Measurements from ENCODE around the gene RBMS3.

RBMS3 gene

DNA sequence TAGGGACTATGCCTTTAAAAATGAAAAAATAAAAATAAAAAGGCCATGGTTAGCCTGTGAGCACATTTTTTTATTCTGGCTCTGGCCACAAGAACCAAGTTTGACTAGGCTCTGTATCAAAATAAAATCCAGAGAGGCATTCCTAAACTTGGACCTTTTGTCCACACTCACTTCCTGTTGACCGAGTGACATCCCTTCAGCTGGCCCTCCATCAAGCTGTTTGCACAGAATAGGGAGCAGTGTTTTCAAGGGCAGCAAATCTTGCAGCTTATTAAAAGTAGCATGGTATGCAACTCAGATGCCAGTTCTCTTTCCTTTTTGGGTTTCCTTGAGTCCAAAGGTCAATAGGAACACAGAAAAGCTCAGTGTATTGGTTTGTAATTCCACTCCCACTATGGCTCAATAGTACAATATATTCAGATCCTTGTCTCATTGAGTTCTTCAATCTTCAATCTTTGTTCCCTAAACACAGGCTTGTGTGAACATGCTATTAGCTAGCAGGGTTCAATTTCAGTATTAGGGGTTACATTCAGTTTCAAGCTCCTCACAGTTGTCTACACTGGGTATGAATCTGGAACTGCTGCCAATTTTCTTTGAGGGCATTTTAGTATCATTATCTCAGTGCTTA is 244.5 kb downstream of the RBMS3 start:
- no peak for DNase-seq (ENCODE audit: low read depth in 3 of 3)

DNA sequence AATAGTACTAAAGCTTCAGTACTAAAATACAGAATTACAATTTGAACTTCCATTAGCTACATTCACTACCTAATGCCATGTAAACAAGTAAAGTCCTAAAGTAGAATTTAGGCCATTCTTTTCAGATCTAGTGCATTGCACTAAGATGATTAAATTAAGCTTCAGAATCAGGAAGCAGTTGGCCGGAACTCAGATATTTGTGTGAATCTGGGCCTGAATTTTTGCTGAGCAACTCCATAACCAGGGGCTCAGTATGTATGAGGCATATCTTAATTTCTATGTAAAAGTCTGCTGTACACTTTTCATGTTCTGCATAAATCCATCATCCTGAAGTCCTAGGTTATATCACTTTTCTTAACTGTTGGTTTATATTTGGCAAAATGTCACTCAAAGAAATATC is 246.4 kb downstream of the RBMS3 start:
- DNase-seq (ENCODE audit: low read depth in 3 of 3), result no peak

DNA sequence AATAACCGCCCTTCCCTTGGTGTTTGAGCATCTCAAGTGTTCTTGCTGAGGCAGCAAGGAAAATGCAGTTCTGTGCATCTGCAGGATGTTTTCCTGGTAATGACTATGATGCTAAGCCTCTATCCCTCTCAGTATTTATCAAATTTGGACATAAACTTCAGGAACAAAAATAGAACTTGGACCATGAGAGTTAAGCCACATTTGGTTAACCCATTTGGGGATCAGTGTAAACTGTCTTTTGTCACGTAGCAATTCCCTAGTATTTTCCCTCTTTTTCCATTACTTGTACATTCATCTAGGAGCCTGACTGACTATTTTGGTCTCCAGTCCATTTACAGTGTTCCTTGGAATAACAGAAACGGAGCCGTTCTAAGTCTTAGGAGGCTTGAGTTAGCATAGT is 250.8 kb downstream of the RBMS3 start:
- DNase-seq (ENCODE audit: low read depth in 3 of 3), result no peak

DNA sequence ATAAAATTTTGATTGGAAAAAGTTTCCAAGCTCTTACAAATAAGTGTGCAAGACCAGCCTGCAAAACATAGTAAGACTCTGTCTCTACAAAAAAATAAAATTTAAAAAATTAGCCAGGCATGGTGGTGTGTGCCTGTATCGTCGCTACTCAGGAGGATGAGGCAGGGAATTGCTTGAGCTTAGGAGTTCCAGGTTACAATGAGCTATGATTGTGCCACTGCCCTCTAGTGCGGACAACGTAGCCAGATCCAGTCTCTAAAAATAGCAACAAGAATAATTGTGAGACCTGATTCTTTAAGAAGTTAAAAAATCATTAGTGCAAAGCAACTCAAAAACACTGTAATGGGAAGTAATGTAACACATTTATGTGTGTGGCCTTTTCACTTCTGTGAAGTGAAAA is 251.6 kb downstream of the RBMS3 start:
- DNase-seq (ENCODE audit: low read depth in 3 of 3), result no peak

DNA sequence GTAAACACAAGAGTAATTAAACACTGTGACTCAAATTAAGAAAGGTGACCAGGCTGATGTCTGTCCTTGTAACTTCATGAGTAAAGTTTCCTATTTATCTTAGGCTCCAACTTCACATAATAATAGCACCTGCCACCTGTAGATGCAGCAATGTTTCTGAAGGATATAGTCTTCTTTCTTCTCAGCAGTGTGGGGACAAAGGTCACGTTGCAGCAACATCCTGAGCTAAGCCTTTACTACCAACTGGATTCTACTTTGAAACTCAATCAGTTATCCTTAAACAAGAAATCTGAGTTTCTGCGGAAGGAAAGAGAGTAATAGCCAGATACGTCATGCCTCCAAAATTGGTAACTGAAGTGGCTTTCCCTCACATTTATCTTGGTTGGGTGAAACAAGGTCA is 253.1 kb downstream of the RBMS3 start:
- no peak for DNase-seq (ENCODE audit: low read depth in 3 of 3)

DNA sequence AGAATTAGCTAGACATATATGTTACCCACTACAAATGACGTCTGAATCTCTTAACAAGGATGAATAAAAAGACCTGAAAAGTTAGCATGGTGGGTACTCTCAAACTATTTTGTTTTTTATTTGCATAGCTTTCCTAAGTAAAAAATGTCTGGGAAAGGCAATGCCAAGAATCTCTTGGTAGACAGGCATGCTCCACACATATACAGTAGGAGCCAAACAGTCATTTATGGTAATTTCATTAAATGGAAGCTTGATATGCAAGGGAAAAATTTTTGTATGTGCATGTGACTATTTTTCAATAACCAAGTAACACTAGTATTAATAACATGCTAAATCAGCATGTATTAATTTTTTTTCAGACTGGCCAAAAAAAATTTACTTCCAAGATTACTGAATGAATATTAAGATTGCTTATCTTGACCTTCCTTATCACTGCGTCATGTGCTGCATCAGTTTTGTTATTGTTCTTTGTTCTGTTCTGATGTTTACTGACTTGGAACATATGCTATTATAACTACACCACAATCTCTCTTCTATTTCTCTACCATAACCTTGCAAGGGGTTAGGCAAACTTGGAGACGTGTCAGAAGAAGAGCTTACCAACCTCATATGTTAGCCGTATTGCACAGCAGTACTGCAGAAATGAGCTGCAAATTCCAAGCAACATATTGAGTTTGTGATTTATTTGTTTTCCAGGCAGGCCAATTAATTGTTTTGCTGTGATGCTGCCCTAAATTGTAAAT is 255.3 kb downstream of the RBMS3 start:
- DNase-seq (ENCODE audit: low read depth in 3 of 3), result no peak

DNA sequence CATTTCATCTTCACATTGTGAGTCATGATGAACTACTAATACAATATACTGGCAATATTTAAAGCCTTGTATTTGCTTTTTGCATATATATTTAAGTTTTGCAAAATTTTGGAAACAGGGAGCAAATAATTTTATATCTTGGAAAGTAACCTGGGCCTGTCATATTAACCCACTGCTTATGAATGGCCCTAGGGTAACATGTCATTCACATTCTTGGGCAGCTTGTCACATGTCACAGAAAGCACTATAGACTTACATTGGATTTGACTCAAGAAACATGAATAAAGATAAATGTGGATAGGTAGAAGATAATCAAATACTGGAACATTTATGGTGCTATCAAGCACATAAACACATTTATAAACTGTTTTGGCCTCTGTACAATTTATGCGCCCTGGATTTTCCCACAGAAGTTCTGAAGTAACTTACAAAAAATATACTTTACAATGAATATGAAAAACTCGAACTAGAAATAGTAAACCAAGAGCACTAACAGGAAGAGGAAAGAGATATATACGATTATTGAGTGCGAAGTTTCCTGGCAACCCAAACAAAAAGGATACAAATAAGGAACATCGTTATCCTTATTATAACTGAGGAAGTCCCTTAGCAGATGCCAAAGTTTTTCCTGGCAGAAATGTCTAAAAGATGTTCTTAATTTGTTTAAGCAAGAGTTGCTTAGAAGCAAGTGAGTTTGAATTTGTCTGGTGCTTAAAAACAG is 257.2 kb downstream of the RBMS3 start:
- DNase-seq (ENCODE audit: low read depth in 3 of 3), result no peak

DNA sequence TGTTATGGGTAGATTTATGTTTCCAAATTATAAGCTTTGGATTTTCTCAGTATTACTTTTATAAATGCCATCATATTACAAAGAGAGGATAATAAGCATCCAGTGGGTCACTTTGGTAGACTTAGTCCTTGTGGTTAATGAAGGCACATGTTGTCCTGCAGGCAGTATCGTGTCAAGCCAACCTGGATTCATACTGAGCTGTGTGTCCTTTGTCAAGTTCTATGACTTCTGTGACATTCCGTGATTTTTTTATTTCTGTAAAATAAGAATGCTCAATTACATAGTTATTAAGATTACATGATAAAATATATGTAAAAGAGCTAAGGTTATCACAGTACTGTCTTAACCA is 257.7 kb downstream of the RBMS3 start:
- no peak for DNase-seq (ENCODE audit: low read depth in 3 of 3)

DNA sequence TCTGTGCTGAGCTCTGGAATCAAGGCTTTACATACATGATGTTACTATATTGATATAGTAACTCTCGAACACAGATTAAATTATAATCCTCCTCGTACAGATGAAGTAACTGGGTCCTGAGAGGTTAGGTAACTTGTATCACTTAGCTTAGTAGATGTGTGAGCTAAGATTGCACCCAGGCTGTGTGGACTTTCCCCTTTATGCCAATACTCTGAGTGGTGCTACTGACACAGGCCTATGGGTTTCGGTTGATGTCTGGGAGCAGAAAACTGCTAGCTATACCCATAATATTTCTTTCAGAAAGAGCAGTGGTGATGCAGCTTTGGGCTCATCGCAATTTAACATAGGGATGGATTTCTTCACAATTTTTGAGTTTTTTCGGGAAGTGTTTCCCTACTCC is 259.7 kb downstream of the RBMS3 start:
- DNase-seq (ENCODE audit: low read depth in 3 of 3), result no peak

DNA sequence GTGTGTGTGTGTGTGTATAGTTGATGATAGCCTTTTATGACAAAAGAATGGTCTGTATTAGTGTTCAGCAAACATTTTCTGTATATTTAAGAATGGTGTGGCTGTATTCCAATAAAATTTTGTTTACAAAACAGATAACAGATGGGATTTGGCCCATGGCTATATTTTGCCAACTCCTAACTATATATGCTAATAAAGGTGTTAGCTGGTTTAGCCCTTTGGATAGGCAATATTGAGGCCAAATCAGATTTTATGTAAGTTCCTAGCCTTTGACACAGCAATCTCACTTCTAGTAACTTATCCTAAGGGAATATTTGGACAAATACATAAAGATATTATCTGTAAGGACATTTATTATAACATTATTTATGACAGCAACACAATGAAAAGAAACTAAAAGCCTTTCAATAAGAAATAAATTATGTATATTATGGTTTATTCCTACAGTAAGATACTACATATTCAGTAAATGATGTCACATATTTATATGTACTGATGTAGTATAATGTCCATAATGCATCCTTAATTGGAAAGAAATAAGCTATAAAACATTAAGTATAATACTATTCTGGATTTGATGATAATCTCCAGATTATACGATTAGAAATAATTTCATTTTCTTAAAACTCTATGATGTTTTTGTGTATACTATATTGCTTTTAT is 264.0 kb downstream of the RBMS3 start:
- no peak for DNase-seq (ENCODE audit: low read depth in 3 of 3)

DNA sequence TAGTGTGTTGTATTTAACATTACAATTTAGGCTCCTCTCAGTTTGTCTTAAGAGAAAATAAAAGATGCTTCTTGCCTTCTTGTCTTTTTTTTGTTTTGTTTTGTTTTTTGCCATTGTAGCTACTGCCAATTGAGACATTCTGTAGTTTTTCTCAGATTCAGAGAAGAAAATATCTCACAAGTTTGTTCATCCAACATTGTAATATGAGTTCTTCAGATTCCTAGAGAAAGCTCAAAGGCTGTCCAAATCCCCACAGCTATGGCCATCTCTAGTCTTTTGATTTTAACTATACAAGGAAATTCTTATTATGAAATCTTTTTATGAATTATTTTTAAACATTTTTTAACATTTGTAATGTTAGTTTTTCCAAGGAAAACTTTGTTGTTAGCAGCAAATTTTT is 264.7 kb downstream of the RBMS3 start:
- DNase-seq (ENCODE audit: low read depth in 3 of 3), result no peak

DNA sequence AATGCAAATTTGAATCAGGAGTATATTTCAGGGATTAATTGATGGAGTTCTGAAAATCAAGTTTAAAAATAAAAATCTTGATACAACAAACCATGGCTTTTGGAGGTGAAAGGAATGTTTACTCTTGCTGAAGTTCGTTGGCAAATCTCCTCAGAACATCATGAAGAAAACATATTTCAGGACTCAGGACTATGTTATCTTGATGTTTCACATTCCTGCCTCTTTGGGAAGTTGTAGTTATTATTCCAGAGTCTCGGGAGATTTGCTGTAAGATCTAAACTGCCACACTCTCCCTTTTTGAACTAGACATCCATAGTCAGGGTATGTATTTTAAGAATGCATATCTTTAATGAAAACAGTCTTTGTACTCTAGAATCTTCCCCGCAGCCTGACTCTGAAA is 271.2 kb downstream of the RBMS3 start:
- DNase-seq (ENCODE audit: low read depth in 3 of 3), result no peak

DNA sequence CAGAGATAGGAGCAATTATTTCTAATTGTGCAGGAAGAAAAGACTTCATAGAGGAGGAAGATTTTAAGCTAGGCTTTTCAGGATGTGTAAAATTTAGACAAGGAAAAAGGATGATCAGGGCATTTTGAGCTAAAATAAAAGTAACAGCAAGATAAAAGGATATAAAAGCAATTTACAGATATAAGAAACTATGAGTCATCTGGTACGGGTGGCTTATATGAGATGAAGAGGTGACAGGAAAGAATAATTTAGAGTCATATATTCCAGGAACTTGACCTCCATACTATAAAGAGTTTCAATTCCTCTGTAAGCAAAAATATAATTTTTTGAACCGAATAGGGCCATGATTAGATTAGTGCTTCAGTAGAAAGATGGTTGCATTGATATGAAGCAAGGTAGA is 273.7 kb downstream of the RBMS3 start:
- DNase-seq (ENCODE audit: low read depth in 3 of 3), result no peak

DNA sequence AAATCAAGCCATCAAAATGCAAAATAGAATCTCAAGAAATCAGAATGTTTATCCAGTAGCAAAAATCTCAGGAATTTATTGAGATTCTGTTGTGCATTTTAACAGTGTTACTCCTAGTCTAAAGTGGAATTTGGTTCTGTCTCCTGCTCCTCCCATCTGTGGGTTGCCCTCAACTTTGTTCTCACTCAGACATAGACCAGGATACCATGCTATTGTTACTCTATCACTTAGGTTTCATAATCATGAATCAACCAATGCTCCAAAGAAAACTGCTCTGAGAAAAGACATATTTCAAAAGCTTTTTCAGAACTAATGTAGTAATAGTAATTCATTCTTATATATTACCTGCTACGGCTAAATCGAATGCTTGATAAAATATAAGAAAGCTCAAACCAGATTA is 274.7 kb downstream of the RBMS3 start:
- DNase-seq (ENCODE audit: low read depth in 3 of 3), result no peak

DNA sequence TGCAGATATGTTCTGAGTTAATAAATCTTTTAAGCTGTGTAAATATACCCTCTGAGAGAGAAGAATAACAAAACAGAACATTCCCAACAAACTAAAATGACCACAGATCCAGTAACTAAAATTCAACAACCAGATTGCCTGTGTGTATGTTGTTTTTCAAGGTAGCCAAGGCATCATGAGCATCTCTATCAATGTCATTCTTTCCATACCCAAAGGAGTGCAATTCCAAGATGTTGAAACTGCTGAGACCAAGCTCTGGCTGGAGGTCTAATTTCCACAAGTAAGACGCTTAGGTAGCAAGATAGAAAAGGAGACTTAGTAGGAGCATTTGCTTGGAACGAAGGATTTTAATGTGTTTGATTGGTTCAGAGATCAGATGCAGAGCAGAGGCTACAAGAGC is 276.3 kb downstream of the RBMS3 start:
- no peak for DNase-seq (ENCODE audit: low read depth in 3 of 3)

DNA sequence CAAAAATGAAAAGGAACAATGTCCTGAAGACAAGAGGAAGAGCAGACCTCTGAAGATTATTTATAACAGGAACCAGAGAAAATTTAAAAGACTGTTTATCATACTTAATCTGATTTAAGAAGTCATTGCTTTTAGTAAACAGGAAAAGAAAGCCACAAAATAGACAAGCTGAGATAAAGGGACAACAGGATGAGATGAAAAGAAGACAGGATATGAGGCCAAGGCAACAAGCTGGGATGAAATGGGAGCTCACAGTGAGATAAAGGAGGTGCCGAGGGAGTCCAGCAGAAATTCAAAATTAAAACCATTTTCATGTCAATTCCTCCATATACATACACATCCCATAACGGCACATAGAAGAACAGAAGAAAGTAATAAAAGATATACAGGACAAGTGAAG is 277.0 kb downstream of the RBMS3 start:
- DNase-seq (ENCODE audit: low read depth in 3 of 3), result no peak

DNA sequence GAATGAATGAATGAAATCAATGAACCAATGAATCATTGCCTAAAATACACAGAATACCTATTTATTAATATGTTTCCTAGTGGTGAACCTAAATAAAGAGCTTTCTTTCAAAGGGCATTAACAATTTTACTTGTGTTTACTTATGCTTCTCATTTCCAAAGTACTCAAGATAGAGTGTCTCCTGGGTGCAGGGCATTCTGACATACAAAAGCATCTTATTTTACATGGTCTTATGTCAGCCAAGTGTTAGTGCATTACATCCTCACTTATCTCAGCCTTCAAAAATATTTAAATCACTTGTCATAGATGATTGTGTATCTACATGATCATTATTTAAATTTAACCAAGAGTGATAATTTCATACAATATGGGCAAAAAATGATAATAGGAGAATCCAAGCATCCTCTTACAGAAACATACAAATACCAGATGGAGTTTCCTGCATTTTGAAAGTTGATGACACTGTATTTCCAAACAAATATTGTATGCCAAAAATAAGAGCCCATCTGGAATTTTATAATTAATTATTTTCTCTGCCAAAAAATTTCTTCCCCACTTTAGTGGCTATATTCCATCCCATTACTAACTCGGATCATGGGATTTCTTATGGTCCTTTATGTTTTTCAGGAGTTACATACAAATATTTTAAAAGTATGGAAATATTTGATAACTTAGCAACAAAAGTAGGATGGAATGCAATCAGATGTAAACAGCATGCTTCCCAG is 279.0 kb downstream of the RBMS3 start:
- no peak for DNase-seq (ENCODE audit: low read depth in 3 of 3)

DNA sequence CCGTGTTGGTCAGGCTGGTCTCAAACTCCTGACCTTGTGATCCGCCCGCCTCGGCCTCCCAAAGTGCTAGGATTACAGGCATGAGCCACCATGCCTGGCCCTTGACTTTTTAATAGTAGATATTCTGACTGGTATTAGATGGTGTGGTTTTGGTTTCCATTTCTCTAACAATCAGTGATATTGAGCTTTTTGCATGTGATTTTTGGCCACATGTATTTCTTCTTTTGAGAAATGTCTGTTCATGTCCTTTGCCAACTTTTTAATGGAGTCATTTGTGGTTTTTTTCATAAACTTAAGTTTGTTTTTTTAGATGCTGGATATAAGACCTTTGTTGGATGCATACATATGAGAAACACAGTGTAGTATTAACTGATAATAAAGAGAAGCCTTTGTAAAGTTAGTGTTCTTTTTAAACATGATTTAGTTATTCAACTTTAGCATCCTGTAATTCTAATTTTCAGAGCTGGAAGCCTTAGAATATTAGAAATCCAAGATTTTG is 280.8 kb downstream of the RBMS3 start:
- DNase-seq (ENCODE audit: low read depth in 3 of 3), result no peak

DNA sequence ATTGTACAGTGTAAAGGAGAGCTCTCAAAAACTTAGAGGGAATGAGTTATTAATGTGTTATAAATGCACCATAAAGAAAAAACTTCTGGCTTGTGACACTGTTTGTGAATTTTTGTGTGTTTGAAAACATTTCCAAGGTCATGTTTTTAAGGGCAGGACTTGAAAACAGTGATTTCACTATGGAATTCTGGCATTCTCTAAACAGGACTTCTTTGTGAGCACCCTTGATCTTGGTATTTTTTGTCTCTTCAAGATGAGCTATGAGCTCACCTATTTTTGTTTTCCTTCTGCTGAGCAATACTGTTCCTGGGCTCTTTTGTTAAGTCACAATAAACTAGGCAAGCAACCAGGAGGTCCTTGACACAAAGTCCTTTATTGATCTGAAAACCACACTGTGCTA is 284.4 kb downstream of the RBMS3 start:
- DNase-seq (ENCODE audit: low read depth in 3 of 3), result no peak

DNA sequence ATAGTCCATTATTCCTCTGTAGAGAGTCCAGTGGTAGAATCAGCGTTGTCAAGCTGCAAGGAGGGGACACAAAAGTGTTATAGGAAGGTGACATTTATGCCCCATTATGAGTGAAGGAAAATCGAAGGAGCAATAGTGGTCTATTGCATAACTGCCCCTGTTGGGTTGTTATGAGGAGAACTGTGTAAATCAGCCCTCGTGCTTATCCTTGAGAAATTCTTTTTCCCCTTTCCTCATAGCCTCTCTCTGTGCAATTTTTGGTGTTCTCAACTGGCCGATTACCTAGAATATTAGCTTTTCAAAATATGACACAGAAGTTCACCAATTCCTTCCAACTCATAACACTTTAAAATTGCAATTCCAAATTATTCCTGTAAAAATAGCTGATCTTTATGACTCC is 286.6 kb downstream of the RBMS3 start:
- no peak for DNase-seq (ENCODE audit: low read depth in 3 of 3)

DNA sequence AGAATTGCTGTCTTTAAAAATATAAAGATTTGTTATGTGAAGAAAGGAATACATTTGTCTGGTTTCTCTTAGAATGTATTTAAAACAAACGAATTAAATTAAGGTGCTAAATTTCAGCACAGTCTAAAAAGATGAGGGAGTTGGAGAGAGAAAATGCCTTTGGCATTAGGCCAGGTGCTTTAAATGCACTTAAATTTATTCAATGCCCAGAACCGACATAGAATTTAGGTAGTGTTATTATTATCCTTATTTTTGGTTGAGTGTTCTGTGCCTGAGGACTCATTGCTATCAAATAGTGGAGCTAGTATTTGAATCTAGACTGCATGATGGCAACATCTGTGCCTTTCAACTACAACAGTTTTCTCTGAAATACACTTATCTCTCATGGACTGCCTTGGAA is 287.5 kb downstream of the RBMS3 start:
- DNase-seq (ENCODE audit: low read depth in 3 of 3), result no peak

DNA sequence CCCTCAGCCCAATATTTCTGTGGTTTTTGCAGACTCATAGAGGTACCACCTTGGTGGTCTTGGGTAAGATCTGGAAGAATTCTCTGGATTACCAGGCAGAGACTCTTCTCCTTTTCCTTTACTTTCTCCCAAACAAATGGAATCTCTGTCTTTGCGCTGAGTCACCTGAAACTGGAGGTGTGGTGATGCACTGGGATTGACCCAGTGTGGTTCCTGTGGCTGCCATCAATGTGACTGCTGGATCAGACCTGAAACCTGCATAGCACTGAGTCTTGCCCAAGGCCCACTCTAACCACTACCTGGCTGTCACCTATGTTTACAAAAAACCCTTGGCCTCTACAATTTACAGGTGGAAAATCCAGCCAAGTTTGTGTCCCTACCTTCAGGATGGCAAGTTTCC is 295.3 kb downstream of the RBMS3 start:
- DNase-seq (ENCODE audit: low read depth in 3 of 3), result no peak

Measured in stimulated activated CD4-positive, alpha-beta T cell treated with anti-CD3 and anti-CD28 coated beads, TNF-alpha, amount 100 ng/mL, for 48 hours (primary cell).